HepG2 (cell line): ENCODE measurements around the gene HHATL. TPM values are rescaled to one million over a fixed set of nuclear protein-coding genes. Genes with fewer than 3 reads are reported as not detected.

Experiments used
- CBX1 ChIP-seq: IDR thresholded peaks from one replicate; pipeline ENCODE4 v1.6.1; 2016; ENCODE audit warnings: antibody characterized with exemption, low read depth
- CEBPG ChIP-seq: IDR thresholded peaks from 2 replicates; pipeline ENCODE4 v1.6.1; 2016
- CHCHD3 ChIP-seq: sonication (generic); formaldehyde crosslinking; IDR thresholded peaks from 2 replicates; pipeline ENCODE4 v1.8.0; 2022; ENCODE audit warnings: mild to moderate bottlenecking, missing genetic modification reagents, moderate library complexity
- GLI4 ChIP-seq: sonication (generic); formaldehyde crosslinking; IDR thresholded peaks from 2 replicates; pipeline ENCODE4 v1.5.1; 2020; ENCODE audit warnings: missing genetic modification reagents, mild to moderate bottlenecking, moderate library complexity, borderline replicate concordance
- MAFG ChIP-seq: sonication (generic); formaldehyde crosslinking; IDR thresholded peaks from 2 replicates; pipeline ENCODE4 v1.5.1; 2020; ENCODE audit warnings: mild to moderate bottlenecking, missing genetic modification reagents
- MEIS2 ChIP-seq: sonication (generic); formaldehyde crosslinking; IDR thresholded peaks from 2 replicates; pipeline ENCODE4 v1.9.0; 2021; ENCODE audit warnings: mild to moderate bottlenecking, missing genetic modification reagents
- PLSCR1 ChIP-seq: sonication (generic); formaldehyde crosslinking; IDR thresholded peaks from 2 replicates; pipeline ENCODE4 v1.5.0; 2020; ENCODE audit warnings: missing genetic modification reagents, mild to moderate bottlenecking, borderline replicate concordance
- RERE ChIP-seq: IDR thresholded peaks from 2 replicates; pipeline ENCODE4 v1.6.1; 2016; ENCODE audit warnings: low read depth, missing genetic modification reagents, missing compliant biosample characterization
- SSRP1 ChIP-seq: IDR thresholded peaks from 2 replicates; pipeline ENCODE4 v1.6.1; 2016; ENCODE audit warnings: control low read depth
- WIZ ChIP-seq: sonication (generic); formaldehyde crosslinking; IDR thresholded peaks from 2 replicates; pipeline ENCODE4 v1.5.1; 2020; ENCODE audit warnings: mild to moderate bottlenecking, missing genetic modification reagents
- ZNF256 ChIP-seq: sonication (generic); formaldehyde crosslinking; conservative IDR thresholded peaks from 2 replicates; pipeline ENCODE4 v1.4.0; 2020; ENCODE audit warnings: missing genetic modification reagents
- ZNF580 ChIP-seq: IDR thresholded peaks from 2 replicates; pipeline ENCODE4 v1.6.1; 2016; ENCODE audit warnings: low read depth, borderline replicate concordance
- ZNF609 ChIP-seq: sonication (generic); formaldehyde crosslinking; IDR thresholded peaks from 2 replicates; pipeline ENCODE4 v1.4.0; 2020; ENCODE audit warnings: mild to moderate bottlenecking, missing genetic modification reagents, borderline replicate concordance
- ZNF784 ChIP-seq: sonication (generic); formaldehyde crosslinking; IDR thresholded peaks from 2 replicates; pipeline ENCODE4 v1.5.1; 2020; ENCODE audit warnings: missing genetic modification reagents, mild to moderate bottlenecking, borderline replicate concordance
- ZSCAN31 ChIP-seq: sonication (generic); formaldehyde crosslinking; IDR thresholded peaks from 2 replicates; pipeline ENCODE4 v1.5.0; 2020; ENCODE audit warnings: low read depth, mild to moderate bottlenecking, missing genetic modification reagents
- polyA plus RNA-seq, 8 experiments: library from polyadenylated mRNA; depleted of rRNA in 3 of 8; stranded (reverse) in 7 of 8; unstranded in 1 of 8; fragments of >200 nt; fragmentation: Illumina TruSeq in 4 of 8; extraction: Trizol in 4 of 8; gene quantifications; 2 replicates each; pipeline versions ENCODE4 v1.2.1 to v1.2.3, GENCODE V29; 2011 to 2016; ENCODE audit warnings: low read depth in 4 of 8, missing spikeins in 1 of 8, mixed read lengths in 1 of 8; ENCODE audit not compliant: insufficient read depth in 1 of 8
- total RNA-seq, 5 experiments: library from RNA; depleted of rRNA; stranded (reverse); fragments of >200 nt; fragmentation: Illumina TruSeq; extraction: Trizol; gene quantifications; 2 replicates each; pipeline ENCODE4 v1.2.3, GENCODE V29; 2016; ENCODE audit warnings: low read depth in 1 of 5

HHATL gene
- total and polyA plus RNA-seq, 2 of the 13 experiments (the other 11 are each of a cell fraction or from before 2014, with no cell fraction given) = 0.26 TPM; not detected in 1

- TF ChIP-seq ZNF609 (CRISPR knock-in tag) (0 out of 2 replicates have a peak, but pooled peaks have one; percentile 24), RERE (CRISPR knock-in tag) (0 out of 2 replicates have a peak, but pooled peaks have one; percentile 20), CEBPG (CRISPR knock-in tag) (no peak), CBX1 (no peak), ZNF256 (peak; percentile 93), WIZ (CRISPR knock-in tag) (peak; percentile 90), ZNF784 (CRISPR knock-in tag) (peak; percentile 50; the same call in 1 of the 2 replicates), GLI4 (CRISPR knock-in tag) (0 out of 2 replicates have a peak, but pooled peaks have one; percentile 80), ZSCAN31 (CRISPR knock-in tag) (peak; percentile 59; the same call in 1 of the 2 replicates), ZNF580 (peak; percentile 87), MAFG (CRISPR knock-in tag) (no peak), CHCHD3 (CRISPR knock-in tag) (peak; percentile 83; the same call in 1 of the 2 replicates), SSRP1 (CRISPR knock-in tag) (no peak), MEIS2 (CRISPR knock-in tag) (peak; percentile 86), PLSCR1 (CRISPR knock-in tag) (0 out of 2 replicates have a peak, but pooled peaks have one; percentile 40)
Measured at GRCh38 chr3:42701371-42702065, 1.1 kb downstream of the HHATL start (continued).
